GM21367 (cell line): ENCODE results near the gene SORBS2.
"Not testable (repeated sequence)": the region's sequence is repeated elsewhere in the genome, so short reads cannot be mapped to it uniquely, and the experiment has no call there.

Experiments used
- ATAC-seq: cut with Tn5 transposase; IDR thresholded peaks from one replicate; pipeline ENCODE4 v1.9.1; 2021; ENCODE audit not compliant: unreplicated experiment

The SORBS2 gene, protein sequence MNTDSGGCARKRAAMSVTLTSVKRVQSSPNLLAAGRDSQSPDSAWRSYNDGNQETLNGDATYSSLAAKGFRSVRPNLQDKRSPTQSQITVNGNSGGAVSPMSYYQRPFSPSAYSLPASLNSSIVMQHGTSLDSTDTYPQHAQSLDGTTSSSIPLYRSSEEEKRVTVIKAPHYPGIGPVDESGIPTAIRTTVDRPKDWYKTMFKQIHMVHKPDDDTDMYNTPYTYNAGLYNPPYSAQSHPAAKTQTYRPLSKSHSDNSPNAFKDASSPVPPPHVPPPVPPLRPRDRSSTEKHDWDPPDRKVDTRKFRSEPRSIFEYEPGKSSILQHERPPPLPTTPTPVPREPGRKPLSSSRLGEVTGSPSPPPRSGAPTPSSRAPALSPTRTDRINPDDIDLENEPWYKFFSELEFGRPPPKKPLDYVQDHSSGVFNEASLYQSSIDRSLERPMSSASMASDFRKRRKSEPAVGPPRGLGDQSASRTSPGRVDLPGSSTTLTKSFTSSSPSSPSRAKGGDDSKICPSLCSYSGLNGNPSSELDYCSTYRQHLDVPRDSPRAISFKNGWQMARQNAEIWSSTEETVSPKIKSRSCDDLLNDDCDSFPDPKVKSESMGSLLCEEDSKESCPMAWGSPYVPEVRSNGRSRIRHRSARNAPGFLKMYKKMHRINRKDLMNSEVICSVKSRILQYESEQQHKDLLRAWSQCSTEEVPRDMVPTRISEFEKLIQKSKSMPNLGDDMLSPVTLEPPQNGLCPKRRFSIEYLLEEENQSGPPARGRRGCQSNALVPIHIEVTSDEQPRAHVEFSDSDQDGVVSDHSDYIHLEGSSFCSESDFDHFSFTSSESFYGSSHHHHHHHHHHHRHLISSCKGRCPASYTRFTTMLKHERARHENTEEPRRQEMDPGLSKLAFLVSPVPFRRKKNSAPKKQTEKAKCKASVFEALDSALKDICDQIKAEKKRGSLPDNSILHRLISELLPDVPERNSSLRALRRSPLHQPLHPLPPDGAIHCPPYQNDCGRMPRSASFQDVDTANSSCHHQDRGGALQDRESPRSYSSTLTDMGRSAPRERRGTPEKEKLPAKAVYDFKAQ (N-terminal part only)

DNA sequence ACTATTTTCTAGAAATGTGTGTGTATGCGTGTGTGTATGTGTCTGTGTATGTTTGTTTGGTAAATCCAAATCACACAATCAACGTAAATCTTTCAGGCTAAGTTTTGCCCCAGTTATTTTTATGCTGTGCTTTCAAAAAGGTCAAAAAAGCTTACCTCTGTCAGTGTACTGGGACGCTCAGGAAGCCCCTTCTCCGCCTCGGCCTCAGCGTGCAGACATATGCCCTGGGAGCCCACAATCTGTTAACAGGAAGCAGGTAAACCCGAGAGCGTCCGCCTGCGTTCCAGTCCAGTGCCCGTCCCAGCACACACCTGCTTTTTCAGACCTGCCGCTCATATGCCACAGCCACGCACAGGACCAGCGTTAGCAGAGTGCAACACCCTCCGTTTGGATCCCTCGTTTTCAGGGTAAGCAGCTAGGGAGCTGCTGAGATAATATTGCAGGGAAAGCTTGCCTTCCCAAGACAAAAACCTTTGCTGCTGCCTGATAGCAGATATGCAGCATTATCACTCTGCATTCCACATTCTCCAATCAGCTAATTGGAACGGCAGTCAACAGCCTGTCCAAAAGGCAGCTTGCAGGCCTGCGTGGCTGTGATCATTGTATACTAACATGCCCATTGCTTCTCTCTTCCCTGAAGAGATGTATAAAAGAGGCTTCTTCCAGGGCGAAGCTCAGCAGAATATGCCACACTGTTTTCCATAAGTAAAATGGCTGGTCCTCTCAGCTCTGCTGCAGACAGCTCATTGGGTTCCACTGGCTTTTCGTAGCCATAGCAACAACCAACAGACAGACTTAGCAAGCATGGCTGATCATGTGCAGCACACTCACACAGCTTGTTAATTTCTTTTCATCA is at the start of gene SORBS2:
Gene SORBS2, minus strand, starts transcription at position 686 of the 856 bp plus-strand sequence. CDS start 121,623 bp downstream, outside the sequence.
- peak; percentile 94 for ATAC-seq

- no peak for ATAC-seq
Measured at GRCh38 chr4:185859111-185859510, 47.1 kb upstream of the SORBS2 start.

GRCh38 chr4:185857561-185857960 is 45.6 kb upstream of the SORBS2 start:
- not testable (repeated sequence) for ATAC-seq

- ATAC-seq: no peak
Measured at GRCh38 chr4:185853841-185854240, 41.8 kb upstream of the SORBS2 start.

GRCh38 chr4:185852961-185853360 is 41.0 kb upstream of the SORBS2 start:
- no peak for ATAC-seq

DNA sequence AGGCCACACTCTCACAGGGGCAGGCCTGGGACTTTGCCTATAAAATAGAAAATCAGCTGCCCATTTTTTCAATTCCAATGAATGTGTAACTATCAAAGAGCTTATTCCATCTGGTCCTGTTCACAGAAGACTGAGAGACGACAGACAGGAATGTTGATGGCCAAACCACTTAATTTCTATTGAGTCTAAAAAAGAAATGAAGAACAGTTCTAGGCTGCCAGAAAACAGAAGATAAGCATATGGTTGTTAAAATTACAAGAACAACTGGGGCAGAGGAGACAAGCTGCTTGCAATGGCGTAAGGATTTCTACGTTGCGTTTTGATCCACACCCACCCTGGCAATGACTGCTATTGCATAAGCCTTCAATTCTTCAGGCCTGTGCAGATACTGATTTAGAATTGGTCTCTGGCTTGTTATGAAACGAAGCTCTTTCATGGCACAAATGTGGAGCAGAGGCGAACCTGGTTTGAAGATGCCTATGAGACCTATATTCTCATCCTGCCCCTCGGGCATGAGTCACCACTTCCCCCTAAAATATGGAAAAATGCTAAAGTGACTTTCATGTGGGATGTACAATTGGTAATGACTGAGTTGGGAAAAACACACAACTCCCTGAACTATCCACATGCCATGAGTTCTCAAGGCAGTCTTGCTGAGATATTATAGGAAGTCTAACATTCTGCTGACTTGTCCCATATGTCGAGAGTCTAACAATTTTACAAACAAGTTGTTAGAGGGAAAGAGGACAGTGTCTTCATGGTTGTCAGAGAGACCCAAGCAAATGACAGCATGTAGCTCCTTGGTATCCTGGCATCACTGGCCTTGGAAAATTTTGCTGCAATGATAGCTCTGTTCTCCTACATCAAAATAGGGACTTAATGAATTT is 37.9 kb upstream of the SORBS2 start:
- no peak for ATAC-seq

- ATAC-seq: no peak
Measured at GRCh38 chr4:185847352-185848097, 35.5 kb upstream of the SORBS2 start.

DNA sequence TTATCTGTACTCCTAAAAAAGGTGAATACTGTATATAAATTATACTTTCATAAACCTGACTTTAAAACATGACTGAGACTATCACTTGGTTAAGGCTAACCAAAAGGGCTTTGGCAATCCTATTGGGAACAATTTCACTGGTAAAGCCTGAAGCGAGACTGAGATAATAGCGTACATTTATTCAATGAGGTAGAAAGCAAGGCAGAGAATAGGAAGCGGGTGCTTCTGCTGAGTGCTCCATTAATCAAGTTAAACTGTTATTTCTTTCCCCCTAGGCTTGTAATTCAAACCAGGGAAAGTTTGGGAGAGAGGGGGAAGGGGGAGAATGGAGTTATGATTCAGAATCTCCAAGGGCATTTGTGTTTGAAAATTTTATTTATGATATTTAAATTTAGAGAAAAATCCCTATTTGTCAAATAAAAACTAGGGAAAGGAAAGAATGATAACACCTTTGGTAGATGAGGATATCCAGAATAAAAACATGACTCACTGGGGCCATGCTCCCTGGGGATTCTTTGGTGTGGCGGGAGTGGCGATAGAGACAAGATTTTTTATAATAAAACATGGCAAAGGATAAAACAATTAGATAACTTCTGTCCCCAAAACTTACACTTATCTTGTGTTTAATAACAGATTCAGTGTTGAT is 34.6 kb upstream of the SORBS2 start:
- ATAC-seq: no peak

DNA sequence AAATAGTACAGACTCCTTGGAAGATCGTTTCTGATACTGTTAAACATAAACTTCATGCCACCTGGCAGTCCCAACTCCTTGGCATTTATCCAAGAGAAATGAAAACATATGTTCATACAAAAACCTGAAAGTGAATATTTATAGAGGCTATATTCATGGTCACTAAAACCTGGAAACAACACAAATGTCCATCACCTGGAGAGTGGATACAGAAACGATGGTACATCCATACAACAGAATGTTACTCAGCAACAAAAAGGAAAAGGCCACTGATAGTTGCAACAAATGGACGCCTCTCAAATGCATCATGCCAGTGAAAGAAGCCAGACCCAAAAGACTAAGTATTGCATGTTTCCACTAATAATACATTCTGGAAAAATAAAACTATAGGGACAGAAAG is 34.0 kb upstream of the SORBS2 start:
- ATAC-seq: no peak

- no peak for ATAC-seq
Measured at GRCh38 chr4:185841451-185841850, 29.5 kb upstream of the SORBS2 start.

GRCh38 chr4:185840953-185841352 is 29.0 kb upstream of the SORBS2 start:
- ATAC-seq: no peak

DNA sequence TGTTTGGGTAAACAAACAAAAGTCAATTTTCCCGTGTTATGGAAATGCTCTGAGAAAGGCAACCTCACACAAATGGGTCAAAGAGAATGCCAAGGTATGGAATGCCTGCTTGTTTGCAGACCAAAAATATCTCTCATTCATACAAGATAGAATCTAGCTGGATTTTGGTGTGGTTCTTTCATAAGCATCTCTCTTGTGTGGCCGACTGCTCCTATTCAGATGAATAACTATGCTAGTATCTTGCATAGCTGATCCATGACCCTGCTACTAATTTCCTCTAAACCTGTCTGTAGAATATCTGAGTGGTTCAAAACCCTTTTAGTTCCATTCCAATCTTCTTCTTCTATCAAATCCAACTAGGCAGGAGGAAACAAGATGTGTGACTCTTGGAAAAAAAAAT is 28.2 kb upstream of the SORBS2 start:
- ATAC-seq: no peak

DNA sequence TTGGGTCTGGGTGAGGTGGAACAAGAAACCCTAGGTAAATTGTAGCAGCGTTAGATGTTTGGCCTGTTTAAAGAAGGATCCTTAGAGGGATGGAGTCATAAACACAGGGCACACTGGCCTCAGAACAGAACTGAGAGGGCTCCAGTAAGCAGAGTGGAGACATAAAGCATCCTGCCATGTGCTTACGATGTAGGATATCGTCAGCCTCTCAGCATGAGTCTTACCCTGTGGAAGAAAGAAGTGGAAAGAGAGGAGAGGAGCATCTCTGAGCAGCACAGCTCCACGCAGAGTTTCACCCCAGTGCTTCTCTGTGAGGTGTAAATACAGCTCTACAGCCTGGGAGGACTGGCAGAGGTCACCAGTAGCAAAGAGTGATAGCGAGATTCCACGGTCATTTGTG is 27.8 kb upstream of the SORBS2 start:
- ATAC-seq: no peak

- no peak for ATAC-seq
Measured at GRCh38 chr4:185839194-185839712, 27.3 kb upstream of the SORBS2 start.

DNA sequence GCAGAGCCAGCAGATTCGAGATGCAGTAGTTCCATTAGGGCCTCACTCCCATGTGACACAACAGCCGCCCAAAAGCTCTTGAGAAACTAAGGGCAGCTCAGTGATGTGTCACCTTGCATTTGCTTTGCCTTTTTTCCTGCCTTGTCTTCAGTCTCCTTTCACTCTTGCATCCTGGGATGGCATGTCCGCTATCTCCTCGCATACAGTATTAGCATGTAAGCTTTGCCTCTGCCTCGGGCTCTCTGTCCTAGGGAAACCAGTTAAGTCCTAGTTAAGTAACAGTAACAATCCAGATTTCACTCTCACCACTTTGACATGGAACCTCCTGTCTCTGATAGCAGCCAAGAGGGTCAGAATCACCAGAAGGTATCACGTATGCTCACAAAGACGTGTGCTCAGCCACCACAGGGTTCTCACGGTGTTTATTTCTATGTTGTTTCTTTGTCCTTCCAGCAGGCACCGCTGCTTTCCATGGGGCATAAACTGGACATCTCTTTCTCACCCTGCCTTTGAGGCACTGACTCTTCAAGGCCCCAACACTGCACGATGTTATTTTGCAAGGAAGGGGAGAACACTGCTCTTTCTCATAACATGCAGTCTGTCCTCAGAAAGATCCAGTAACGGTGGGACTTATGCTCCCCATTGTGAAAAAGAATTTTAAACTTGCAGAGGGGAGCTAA is 26.7 kb upstream of the SORBS2 start:
- ATAC-seq: no peak

- no peak for ATAC-seq
Measured at GRCh38 chr4:185838104-185838452, 26.1 kb upstream of the SORBS2 start.

- no peak for ATAC-seq
Measured at GRCh38 chr4:185837415-185838103, 25.6 kb upstream of the SORBS2 start.
